Cardiac fibroblast (primary cell): Measurements from ENCODE around the gene WWTR1.

Source experiments
- DNase-seq, 2 donors: peaks; one replicate each; pipeline versions ENCODE4 v3.0.0 to v3.0.0-alpha.2; 2010; ENCODE audit warnings: low read depth in 2 of 2
- H3K4me3 ChIP-seq, 2 donors: replicated peaks in 1 of 2; 1 replicate in 1 of 2; 2 replicates in 1 of 2; pipeline ENCODE4 v1.5.1; 2011; ENCODE audit warnings: low read depth in 2 of 2, low read length in 2 of 2, mild to moderate bottlenecking in 2 of 2, moderate library complexity in 1 of 2
- TF ChIP-seq, protein P1 (sequence below): IDR thresholded peaks from one replicate; pipeline ENCODE4 v1.5.1; 2011; ENCODE audit warnings: low read depth, mild to moderate bottlenecking, low read length, inconsistent platforms

Gene WWTR1

DNA sequence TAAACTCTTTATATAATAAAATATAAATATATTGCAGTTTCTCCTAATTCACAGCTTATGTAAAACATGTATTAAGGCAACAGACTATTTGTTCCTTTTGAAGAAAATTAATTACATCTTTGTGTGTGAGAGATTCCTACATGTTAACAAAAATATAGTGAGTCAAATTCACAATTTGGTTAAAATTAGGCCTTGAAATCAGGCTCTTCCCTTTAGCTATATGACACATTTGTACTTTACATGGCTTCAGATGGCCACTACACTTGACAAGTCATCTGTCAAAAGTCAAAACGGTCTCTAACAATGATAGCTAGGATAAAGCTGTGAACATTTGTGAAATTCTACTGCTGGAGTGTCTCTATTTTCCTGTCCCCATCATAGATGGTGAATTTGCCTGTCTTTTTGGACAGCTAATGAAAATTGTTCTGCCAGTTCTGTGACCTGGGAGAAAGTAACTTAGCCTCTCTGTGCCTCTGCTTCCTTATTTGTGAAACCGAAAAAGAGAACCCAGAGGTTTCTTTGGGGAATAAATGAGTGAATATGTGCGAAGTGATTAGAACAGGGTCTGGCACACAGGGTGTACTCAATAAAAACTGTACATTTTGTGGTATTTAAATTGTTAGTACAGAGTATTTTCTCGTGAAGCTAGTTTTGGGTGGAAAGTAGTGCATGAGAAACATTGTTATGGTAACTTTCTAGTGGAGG is 159.7 kb downstream of the WWTR1 start:
- no peak for DNase-seq
- TF ChIP-seq, protein P1, sequence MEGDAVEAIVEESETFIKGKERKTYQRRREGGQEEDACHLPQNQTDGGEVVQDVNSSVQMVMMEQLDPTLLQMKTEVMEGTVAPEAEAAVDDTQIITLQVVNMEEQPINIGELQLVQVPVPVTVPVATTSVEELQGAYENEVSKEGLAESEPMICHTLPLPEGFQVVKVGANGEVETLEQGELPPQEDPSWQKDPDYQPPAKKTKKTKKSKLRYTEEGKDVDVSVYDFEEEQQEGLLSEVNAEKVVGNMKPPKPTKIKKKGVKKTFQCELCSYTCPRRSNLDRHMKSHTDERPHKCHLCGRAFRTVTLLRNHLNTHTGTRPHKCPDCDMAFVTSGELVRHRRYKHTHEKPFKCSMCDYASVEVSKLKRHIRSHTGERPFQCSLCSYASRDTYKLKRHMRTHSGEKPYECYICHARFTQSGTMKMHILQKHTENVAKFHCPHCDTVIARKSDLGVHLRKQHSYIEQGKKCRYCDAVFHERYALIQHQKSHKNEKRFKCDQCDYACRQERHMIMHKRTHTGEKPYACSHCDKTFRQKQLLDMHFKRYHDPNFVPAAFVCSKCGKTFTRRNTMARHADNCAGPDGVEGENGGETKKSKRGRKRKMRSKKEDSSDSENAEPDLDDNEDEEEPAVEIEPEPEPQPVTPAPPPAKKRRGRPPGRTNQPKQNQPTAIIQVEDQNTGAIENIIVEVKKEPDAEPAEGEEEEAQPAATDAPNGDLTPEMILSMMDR: no peak
- no peak overlapping the region for H3K4me3 ChIP-seq

DNA sequence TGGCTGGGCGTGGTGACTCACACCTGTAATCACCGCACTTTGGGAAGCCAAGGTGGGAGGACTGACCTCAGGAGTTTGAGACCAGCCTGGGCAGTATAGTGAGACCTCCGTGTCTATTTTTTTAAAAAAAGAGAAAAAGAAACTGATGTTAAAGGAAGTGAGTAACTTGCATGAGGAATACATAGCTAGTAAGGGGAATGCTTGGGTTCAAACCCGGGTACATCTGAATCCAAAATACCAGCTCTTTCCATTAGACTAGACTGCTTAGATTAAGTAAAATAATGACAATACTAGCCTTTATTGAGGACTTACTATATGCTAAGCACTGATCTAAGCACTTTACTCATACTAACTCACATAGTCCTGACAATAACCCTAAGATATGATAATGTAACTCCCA is 160.9 kb downstream of the WWTR1 start:
- TF ChIP-seq, protein P1: no peak
- DNase-seq: no peak
- no peak overlapping the region for H3K4me3 ChIP-seq

DNA sequence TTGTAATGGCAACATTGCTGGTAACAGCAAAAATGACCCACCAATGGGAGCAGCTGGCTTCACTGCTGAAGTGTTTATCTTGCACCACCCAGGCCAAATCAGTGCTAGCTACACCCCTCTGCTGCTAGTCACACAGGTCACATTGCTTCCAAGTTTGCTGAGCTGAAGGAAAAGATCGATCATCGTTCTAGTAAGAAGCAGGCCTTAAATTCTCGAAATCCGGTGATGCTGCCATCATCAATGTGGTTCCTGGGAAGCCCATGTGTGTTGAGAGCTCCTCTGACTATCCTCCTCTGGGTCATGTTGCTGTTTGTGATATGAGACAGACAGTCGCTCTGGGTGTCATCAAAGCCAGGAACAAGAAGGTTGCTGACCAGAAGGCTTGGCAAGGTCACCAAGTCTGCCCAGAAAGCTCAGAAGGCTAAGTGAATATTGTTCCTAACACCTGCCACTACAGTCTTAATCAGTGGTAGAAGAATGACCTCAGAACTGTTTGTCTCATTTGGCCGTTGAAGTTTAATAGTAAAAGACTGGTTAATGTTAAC is 162.2 kb downstream of the WWTR1 start:
- DNase-seq: no peak
- TF ChIP-seq, protein P1: no peak
- no peak overlapping the region for H3K4me3 ChIP-seq

GRCh38 chr3:149494759-149495580 is 162.9 kb downstream of the WWTR1 start:
- TF ChIP-seq, protein P1: no peak
- peak in 1 of 2 donors; percentile 66 for DNase-seq
- H3K4me3 ChIP-seq: no peak overlapping the region

- no peak overlapping the region for H3K4me3 ChIP-seq
- DNase-seq: peak; percentile 86
- TF ChIP-seq, protein P1: peak; percentile 89
Observed at GRCh38 chr3:149494022-149494758, 163.6 kb downstream of the WWTR1 start.

DNA sequence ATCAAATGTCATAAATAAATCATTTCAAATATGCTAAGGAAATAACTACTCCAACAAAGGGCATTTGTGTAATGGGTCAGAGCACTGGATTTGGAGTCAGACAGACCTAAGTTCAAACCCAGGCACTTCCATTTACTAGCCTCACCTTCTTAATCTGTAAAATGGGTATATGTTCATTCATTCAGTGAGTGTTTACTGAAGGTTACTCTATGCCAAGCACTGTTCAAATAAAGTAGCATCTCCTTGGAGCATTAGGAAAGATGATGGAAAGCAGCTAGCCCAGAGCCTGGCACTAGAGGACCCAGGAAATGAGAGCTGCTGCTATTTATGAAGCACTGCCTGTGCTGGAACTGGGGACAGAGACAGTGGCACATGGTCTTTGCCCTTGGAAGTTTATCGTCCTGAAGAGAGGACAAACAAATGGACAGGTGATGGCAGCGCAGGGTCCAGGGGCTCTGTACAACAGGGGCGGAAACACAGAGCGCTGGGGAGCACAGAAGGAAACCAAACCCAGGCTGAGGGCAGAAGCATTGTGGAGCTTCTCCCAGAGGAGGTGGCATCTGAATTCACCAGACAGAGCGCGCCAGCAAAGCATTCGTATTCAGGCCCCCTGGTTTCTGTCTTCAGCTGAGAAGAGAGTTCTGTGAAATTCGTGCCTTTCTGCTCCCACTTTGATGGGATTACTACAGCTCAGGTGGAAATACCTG is 164.4 kb downstream of the WWTR1 start:
- no peak for DNase-seq
- H3K4me3 ChIP-seq: no peak overlapping the region
- TF ChIP-seq, protein P1: no peak
